ENCODE results near the gene RTN4RL2. TPM values are rescaled to one million over a fixed set of nuclear protein-coding genes. Genes with fewer than 3 reads are reported as not detected.

RTN4RL2 gene
- total RNA-seq, 1 experiment from 2014 or later = 15.5 TPM

DNA sequence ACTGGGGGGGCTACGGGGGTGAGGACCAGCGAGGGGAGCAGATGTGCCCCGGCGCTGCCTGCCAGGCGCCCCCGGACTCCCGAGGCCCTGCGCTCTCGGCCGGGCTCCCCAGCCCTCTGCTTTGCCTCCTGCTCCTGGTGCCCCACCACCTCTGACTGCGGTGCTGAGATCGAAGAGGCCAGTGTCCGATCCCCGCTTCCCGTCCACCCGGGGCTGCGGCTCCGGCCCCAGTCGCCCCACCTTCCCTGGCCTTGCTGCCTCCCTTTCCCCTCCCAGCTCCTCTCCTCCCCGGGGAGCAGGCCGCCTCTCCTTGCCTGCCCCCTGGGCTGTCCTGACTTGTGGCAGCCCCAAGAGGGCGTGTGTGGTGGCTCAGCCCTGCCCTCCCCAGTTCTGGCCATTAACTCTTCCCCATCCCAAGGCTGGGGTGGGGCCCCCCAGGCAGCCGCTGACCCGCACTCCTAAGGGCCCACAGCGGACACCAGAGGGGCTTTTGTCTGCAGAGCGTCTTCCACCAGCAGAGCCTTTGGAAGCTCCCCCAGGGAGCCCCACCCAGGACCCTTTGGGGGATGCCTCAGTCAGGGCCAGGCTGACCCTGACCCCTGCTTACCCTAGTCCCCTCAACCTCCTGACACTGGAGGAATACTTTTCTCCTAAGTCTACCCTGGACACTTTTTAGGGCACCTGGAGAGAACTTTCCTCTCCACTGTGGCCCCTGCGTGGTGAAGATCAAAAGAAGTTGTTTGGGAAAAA, 16.6 kb downstream of the RTN4RL2 start:
- H3K4me3 Mint-ChIP-seq = peak overlapping the region; percentile 69
- H3K27me3 Mint-ChIP-seq (ENCODE audit: low read depth) = peaks cover 68% of the 10 kb centered on the region
- DNase-seq (ENCODE audit: low spot score) = peak; percentile 55
- ChIA-PET POLR2A (interaction anchor here (0.6 to 2.5 kb wide), 5 partner anchors 16 to 81 kb away, joined by 3 to 12 read pairs (median 6); partner anchors contain the start of gene RTN4RL2), CTCF (interaction anchor here (0.6 to 9.7 kb wide), 25 partner anchors 9 to 302 kb away, joined by 3 to 260 read pairs (median 5); partner anchors contain the start of genes RTN4RL2, SLC43A1 and SLC43A3)
- H3K4me1 Mint-ChIP-seq = peaks cover 67% of the 10 kb centered on the region
- no peaks in the 10 kb centered on the region for H3K9me3 Mint-ChIP-seq
- TF ChIP-seq PRDM15 (CRISPR knock-in tag; IDR thresholded peaks at IDR 0.05) (0 out of 2 replicates have a peak, but pooled peaks have one; percentile 35), CTCF (IDR thresholded peaks at IDR 0.05) (peak; percentile 40; the same call in 1 of the 2 replicates), ETV6 (CRISPR knock-in tag; IDR thresholded peaks at IDR 0.05) (0 out of 2 replicates have a peak, but pooled peaks have one; percentile 35), E2F5 (CRISPR knock-in tag; IDR thresholded peaks at IDR 0.05) (no peak), CBFB (CRISPR knock-in tag; IDR thresholded peaks at IDR 0.05; ENCODE audit: low read depth) (no peak), ZNF423 (CRISPR knock-in tag; IDR thresholded peaks at IDR 0.05) (peak; percentile 57; the same call in 1 of the 2 replicates), IRF2 (CRISPR knock-in tag; IDR thresholded peaks at IDR 0.05; ENCODE audit: borderline replicate concordance, low read depth) (no peak), FOXP4 (CRISPR knock-in tag; IDR thresholded peaks at IDR 0.05) (peak; percentile 35; the same call in 1 of the 2 replicates)
- no peaks in the 10 kb centered on the region for H3K36me3 Mint-ChIP-seq
- peak; percentile 52 for ATAC-seq
- H3K27ac Mint-ChIP-seq = no peak overlapping the region

GRCh38 chr11:57477507-57478189, 17.3 kb downstream of the RTN4RL2 start:
- H3K4me1 Mint-ChIP-seq = peaks cover 69% of the 10 kb centered on the region
- no peak for ATAC-seq
- H3K9me3 Mint-ChIP-seq = no peaks in the 10 kb centered on the region
- no peak for DNase-seq (ENCODE audit: low spot score)
- H3K27me3 Mint-ChIP-seq (ENCODE audit: low read depth) = peaks cover 73% of the 10 kb centered on the region
- CTCF ChIA-PET = interaction anchor here (0.6 to 9.7 kb wide), 20 partner anchors 10 to 301 kb away, joined by 3 to 260 read pairs (median 6); partner anchors contain the start of genes RTN4RL2, SERPING1, SLC43A1 and SLC43A3
- POLR2A ChIA-PET = interaction anchor here (1.2 to 2.5 kb wide), 3 partner anchors 17 to 36 kb away, joined by 3 to 12 read pairs (median 6); partner anchors contain the start of gene RTN4RL2
- no peak overlapping the region for H3K4me3 Mint-ChIP-seq
- H3K27ac Mint-ChIP-seq = no peak overlapping the region
- H3K36me3 Mint-ChIP-seq = no peaks in the 10 kb centered on the region
- TF ChIP-seq IRF2 (CRISPR knock-in tag; IDR thresholded peaks at IDR 0.05; ENCODE audit: borderline replicate concordance, low read depth) = no peak
- TF ChIP-seq ZNF317 (CRISPR knock-in tag; IDR thresholded peaks at IDR 0.05; ENCODE audit: borderline replicate concordance, low read depth) = no peak
- TF ChIP-seq GABPB1 (CRISPR knock-in tag; IDR thresholded peaks at IDR 0.05) = no peak
- no peak for TF ChIP-seq ZNF219 (CRISPR knock-in tag; IDR thresholded peaks at IDR 0.05; ENCODE audit: borderline replicate concordance)
- no peak for TF ChIP-seq FOXP1 (CRISPR knock-in tag; IDR thresholded peaks at IDR 0.05; ENCODE audit: borderline replicate concordance)
- TF ChIP-seq PRRX2 (CRISPR knock-in tag; IDR thresholded peaks at IDR 0.05) = no peak
- no peak for TF ChIP-seq ZMAT4 (CRISPR knock-in tag; IDR thresholded peaks at IDR 0.05)
- TF ChIP-seq CREM (CRISPR knock-in tag; IDR thresholded peaks at IDR 0.05) = no peak
- no peak for TF ChIP-seq OVOL2 (CRISPR knock-in tag; IDR thresholded peaks at IDR 0.05; ENCODE audit: borderline replicate concordance)
- TF ChIP-seq ZNF138 (CRISPR knock-in tag; conservative IDR thresholded peaks at IDR 0.05) = no peak
- no peak for TF ChIP-seq ARID4B (CRISPR knock-in tag; IDR thresholded peaks at IDR 0.05; ENCODE audit: borderline replicate concordance)

Data from WTC11 (cell line).